ENCODE measurements around the gene GRIK2.

DNA sequence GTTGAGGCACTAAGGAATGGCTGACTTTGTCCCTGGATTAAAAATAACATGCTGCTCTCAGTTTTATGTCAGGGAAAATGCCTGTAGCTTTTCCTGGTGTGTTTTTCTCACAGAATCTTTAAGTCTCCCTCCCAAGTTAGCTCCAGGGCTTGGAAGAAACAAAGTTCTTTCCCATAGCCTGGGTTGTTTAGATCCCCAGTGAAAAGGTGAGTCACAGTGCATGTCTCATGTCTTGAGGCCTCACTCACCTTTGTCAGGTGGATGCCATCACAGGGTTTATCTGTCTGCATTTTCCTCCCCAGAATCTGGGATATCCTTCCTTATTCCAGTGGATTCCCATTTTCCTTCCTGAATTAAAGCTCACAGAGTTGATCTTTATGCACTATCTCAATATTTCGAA, 722.4 kb downstream of the GRIK2 start:
- TF ChIP-seq, protein P1, sequence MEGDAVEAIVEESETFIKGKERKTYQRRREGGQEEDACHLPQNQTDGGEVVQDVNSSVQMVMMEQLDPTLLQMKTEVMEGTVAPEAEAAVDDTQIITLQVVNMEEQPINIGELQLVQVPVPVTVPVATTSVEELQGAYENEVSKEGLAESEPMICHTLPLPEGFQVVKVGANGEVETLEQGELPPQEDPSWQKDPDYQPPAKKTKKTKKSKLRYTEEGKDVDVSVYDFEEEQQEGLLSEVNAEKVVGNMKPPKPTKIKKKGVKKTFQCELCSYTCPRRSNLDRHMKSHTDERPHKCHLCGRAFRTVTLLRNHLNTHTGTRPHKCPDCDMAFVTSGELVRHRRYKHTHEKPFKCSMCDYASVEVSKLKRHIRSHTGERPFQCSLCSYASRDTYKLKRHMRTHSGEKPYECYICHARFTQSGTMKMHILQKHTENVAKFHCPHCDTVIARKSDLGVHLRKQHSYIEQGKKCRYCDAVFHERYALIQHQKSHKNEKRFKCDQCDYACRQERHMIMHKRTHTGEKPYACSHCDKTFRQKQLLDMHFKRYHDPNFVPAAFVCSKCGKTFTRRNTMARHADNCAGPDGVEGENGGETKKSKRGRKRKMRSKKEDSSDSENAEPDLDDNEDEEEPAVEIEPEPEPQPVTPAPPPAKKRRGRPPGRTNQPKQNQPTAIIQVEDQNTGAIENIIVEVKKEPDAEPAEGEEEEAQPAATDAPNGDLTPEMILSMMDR (conservative IDR thresholded peaks at IDR 0.05; ENCODE audit: low read depth, low read length): no peak
- TF ChIP-seq ELK1 (IDR thresholded peaks at IDR 0.05; ENCODE audit: borderline replicate concordance, low read depth, low read length): no peak
- no peak for TF ChIP-seq POLR2A (IDR thresholded peaks at IDR 0.05; ENCODE audit: low read depth, low read length)

Measured in IMR-90 (cell line).